AG09309 (cell line): ENCODE results near the gene PTH1R.

Experiments
- DNase-seq: peaks from one replicate; pipeline ENCODE4 v3.0.0-alpha.2; 2010; ENCODE audit warnings: low read depth
- H3K4me3 ChIP-seq: 2 replicates; pipeline ENCODE4 v1.5.1; 2011; ENCODE audit warnings: mild to moderate bottlenecking, low read depth, low read length, moderate library complexity; ENCODE audit not compliant: control insufficient read depth
- CTCF ChIP-seq: IDR thresholded peaks from 2 replicates; pipeline ENCODE4 v1.5.1; 2011; ENCODE audit warnings: mild to moderate bottlenecking, low read depth, low read length, inconsistent platforms; ENCODE audit not compliant: insufficient read depth, control insufficient read depth; ENCODE audit errors: missing control alignments

PTH1R gene

GRCh38 chr3:46922426-46922825 lies 44.9 kb downstream of the PTH1R start:
- TF ChIP-seq CTCF, result no peak
- DNase-seq, result no peak
- H3K4me3 ChIP-seq, result no peak overlapping the region

GRCh38 chr3:46922871-46923558 lies 45.5 kb downstream of the PTH1R start:
- DNase-seq, result no peak
- no peak overlapping the region for H3K4me3 ChIP-seq
- no peak for TF ChIP-seq CTCF

- TF ChIP-seq CTCF, result peak; percentile 62
- no peak for DNase-seq
Observed at GRCh38 chr3:46923559-46924350, 46.2 kb downstream of the PTH1R start.

GRCh38 chr3:46924921-46925584 lies 47.5 kb downstream of the PTH1R start:
- no peak overlapping the region for H3K4me3 ChIP-seq
- TF ChIP-seq CTCF, result no peak
- DNase-seq, result no peak

More at GRCh38 chr3:46923559-46924350, 46.2 kb downstream of the PTH1R start:
- H3K4me3 ChIP-seq, result no peak overlapping the region

- TF ChIP-seq CTCF, result no peak
- no peak for DNase-seq
- H3K4me3 ChIP-seq, result no peak overlapping the region
Observed at GRCh38 chr3:46925585-46925934, 48.0 kb downstream of the PTH1R start.

GRCh38 chr3:46926039-46926438 lies 48.5 kb downstream of the PTH1R start:
- DNase-seq, result no peak
- no peak for TF ChIP-seq CTCF
- H3K4me3 ChIP-seq, result no peak overlapping the region
